Inflammatory macrophage treated with lipopolysaccharide for 4 hours (primary cell): ENCODE data around the gene ESCO1.
"Not testable (repeated sequence)": the region's sequence is repeated elsewhere in the genome, so short reads cannot be mapped to it uniquely, and the experiment has no call there.

Experiments
- DNase-seq: peaks from one replicate; pipeline ENCODE4 v3.0.0-alpha.2; 2020

ESCO1 gene, protein sequence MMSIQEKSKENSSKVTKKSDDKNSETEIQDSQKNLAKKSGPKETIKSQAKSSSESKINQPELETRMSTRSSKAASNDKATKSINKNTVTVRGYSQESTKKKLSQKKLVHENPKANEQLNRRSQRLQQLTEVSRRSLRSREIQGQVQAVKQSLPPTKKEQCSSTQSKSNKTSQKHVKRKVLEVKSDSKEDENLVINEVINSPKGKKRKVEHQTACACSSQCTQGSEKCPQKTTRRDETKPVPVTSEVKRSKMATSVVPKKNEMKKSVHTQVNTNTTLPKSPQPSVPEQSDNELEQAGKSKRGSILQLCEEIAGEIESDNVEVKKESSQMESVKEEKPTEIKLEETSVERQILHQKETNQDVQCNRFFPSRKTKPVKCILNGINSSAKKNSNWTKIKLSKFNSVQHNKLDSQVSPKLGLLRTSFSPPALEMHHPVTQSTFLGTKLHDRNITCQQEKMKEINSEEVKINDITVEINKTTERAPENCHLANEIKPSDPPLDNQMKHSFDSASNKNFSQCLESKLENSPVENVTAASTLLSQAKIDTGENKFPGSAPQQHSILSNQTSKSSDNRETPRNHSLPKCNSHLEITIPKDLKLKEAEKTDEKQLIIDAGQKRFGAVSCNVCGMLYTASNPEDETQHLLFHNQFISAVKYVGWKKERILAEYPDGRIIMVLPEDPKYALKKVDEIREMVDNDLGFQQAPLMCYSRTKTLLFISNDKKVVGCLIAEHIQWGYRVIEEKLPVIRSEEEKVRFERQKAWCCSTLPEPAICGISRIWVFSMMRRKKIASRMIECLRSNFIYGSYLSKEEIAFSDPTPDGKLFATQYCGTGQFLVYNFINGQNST

DNA sequence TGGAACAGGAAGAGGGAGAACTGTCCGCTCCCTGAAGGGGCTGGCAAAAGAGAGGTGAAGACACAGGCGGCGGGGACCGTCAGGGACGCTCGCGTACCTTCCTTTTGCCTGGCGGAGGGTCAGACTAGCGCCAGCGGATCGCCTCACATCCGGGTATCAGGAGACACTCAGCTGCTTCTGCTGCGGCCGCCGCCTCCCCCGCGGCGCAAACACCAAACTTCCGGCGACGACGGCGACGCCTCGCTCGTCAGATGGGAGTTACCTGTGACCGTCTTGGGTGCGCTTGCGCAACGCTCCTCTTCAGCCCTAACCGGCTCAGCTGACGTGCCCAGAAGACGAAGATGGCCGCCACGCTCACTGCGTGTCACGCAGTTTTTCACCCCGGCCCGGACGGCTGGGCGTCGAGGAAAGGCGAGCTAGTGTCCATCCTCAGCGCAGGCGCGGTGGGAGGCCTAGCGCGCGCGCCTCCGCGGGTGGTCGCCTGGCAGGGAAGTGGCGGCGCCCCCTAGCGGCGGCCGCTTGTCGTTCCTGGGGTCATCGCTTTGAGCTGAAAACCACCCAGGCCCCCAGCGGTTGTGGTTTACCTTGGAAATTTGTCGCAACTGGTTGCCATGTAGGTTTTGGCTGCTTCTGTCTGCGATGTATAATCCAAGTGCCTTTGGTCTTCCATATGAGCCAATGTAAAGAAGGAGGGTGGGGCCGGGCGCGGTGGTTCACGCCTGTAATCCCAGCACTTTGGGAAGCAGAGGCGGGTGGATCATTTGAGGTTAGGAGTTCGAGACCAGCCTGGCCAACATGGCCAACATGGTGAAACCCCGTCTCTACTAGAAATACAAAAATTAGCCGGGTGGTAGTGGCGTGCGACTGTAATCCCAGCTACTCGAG is at the start of gene ESCO1:
ESCO1 (minus strand) TSS at position 179 of the 885 bp plus-strand sequence. CDS start 25,861 bp downstream, outside the sequence.
- peak; percentile 97 for DNase-seq

GRCh38 chr18:21640375-21640774 is 39.9 kb upstream of the ESCO1 start:
- DNase-seq = not testable (repeated sequence)

DNA sequence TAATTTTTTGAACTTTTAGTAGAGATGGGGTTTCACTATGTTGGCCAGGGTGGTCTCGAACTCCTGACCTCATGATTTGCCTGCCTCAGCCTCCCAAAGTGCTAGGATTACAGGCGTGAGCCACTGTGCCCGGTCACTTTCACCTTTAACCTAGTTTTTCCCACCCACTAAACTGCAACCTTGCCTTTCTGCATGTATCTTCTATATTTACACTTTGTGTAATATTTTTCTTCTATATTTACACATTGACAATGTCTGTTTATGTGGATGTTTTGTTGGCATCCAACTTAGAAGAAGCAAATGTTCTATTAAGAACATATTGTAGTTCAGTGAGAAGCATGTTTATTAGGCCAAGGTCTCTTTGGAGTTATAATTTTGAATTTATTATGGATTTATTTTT is 38.3 kb upstream of the ESCO1 start:
- DNase-seq = no peak

GRCh38 chr18:21636769-21637168 is 36.3 kb upstream of the ESCO1 start:
- no peak for DNase-seq

- DNase-seq = no peak
These were observed 34.2 kb upstream of the ESCO1 start for GRCh38 chr18:21634588-21635199.

DNA sequence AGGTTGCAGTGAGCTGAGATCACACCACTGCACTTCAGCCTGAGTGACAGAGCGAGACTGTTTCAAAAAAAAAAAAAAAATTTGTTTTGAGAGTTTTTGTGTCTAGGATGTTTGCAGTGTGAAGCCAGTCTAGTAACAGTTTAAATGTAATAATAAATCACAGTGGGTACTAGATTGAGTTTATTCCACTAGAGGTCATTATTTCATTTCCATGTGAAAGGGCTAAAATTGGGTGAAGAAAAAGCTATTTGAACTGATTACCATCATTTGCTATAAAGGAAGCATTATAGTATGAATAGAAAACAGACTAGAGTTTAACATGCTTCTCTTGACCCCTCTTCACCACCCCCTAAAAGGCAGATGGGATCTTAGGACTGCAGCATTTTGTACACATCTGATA is 31.9 kb upstream of the ESCO1 start:
- no peak for DNase-seq

- DNase-seq = no peak
These were observed 28.8 kb upstream of the ESCO1 start for GRCh38 chr18:21629089-21629832.

- not testable (repeated sequence) for DNase-seq
These were observed 21.1 kb upstream of the ESCO1 start for GRCh38 chr18:21621640-21622039.

DNA sequence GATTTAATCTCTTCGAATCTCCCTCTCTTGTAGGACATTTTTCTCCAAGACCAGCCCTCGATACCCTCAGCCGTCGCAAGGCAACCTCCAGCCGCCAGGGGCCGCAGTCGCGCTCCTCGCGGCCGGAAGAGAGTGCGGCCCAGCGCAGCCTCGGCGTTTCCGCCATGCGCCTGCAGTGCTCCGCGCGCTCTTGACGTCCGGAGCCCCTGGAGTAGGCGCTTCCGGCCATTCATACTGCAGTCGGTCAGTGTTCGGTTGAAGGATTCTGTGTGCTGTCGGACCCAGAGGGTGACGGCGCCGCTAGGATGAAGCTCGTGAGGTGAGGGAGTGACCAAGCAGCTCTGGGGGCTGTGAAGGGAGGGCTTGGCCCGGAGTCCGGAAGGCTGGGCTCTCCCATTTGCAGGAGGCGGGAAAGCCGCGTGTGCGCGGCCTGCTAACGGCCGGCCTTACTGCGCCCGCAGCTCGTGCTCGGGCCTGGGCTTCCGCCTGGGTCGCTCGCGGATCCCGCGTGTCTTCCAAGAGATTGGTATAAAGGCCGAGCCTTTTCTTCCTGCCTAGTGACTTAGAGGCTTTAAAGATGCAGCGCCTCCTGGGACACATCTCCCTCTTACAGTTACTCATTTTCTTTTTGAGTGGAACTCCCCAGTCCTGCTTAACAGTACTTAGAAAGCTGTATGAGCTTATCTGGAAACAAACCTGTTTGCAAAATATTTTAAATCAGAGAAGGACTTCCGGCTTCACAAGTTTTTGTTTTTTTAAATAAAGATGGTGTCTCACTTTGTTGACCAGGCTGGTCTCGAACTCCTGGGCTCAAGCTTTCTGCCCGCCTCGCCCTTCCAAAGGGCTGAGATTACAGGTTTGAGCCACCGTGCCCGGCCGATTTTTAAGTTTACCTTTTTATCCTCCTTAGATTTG is 11.9 kb upstream of the ESCO1 start, which contains the start of gene SNRPD1:
SNRPD1 (plus strand) TSS at position 190 of the 915 bp plus-strand sequence; CDS start at position 306, 116 bp downstream.
- peak; percentile 92 for DNase-seq

DNA sequence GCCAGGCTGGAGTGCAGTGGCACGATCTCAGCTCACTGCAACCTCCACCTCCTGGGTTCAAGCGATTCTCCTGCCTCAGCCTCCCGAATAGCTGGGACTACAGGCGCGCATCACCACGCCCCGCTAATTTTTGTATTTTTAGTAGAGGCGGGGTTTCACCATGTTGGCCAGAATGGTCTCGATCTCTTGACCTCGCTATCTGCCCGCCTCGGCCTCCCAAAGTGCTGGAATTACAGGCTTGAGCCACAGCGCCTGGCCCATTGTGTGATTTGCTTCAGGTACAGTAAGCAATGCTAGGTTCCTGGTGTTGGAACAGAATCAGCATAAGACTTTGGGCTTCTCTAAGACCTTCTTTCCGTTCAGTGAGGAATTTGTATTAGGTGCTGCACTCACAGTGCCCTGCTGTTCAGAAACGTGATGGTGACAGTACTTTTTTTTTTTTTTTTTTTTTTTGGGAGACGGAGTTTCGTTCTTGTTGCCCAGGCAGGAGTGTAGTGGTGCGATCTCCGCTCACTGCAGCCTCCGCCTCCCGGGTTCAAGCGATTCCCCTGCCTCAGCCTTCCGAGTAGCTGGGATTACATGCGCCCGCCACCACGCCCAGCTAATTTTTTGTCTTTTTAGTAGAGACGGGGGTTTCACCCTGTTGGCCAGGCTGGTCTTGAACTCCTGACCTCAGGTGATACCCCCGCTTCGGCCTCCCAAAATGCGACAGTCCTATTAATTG is 11.1 kb upstream of the ESCO1 start:
- DNase-seq = not testable (repeated sequence)

DNA sequence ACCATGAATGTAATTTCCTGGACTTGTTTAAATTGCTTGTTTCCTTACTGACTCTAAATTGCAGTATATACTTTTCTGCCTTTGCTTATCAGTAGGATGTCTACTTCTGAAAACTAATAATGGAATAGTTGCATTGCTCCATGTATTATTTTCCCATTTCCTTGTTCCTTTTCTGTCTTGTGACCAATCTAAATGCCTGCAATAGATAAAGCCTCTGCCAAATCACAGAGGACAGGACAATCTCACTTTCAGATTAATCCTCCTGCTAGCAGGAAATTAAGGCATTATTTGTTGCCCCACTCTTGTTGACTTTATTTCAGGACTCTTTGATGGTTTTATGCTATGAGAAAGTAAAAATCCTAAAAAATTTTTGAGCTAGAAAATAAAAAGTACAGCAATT is 4.7 kb upstream of the ESCO1 start:
- peak; percentile 18 for DNase-seq

- peak; percentile 64 for DNase-seq
These were observed 4.2 kb upstream of the ESCO1 start for GRCh38 chr18:21604671-21605070.

- peak; percentile 79 for DNase-seq
These were observed 1.7 kb upstream of the ESCO1 start for GRCh38 chr18:21602299-21602587.

- DNase-seq = peak; percentile 37
These were observed 649 bp downstream of the ESCO1 start for GRCh38 chr18:21599585-21600525.

- peak; percentile 22 for DNase-seq
These were observed 1.5 kb downstream of the ESCO1 start for GRCh38 chr18:21598726-21599584.

DNA sequence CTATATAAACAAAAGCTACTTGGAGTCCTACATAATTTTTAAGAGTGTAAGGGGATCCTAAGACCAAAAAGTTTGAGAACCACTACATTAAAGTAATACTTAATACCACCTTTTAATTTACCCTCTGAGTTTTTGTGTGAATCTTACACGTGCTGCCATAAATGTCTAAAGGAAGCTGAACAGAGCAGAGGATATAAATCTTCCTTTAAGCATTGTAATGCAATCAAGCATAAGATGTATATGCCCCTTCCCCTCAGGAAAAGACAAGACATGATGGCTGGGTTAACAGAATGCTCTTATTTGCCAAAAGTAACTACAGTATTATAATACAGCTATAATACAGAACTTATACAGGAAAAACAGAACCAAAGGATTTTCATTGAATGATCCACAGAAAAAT is 2.9 kb downstream of the ESCO1 start:
- DNase-seq = no peak

DNA sequence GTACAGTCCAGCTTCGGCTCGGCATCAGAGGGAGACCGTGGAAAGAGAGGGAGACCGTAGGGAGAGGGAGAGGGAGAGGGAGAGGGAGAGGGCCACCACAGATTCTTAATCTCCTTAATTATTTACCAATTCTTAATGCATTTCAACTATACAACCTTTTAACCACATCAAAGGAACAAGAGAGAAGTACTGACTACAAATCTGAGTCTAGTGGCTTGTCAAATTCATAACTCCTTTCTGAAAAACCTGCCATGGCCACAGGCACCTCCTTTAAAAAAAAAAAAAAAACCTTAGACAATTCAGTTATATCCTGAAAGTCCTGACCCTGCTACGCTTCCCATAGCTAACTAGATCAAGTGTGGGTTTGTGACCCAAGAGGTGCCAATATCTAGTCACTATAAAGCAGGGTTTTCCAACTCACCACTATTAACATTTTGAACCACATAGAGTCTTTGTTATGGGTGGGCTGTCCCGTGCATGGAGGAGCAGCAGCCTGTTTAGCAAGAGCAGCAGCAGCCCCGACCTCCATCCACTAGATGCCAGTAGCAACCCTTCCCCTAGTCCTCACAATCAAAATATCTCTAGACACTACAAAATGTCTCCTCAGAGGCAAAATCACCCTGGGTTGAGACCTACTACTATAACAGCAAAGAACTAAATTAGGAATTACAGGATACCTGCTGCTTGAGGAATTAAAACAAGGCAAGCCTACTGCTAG is 6.8 kb downstream of the ESCO1 start:
- DNase-seq = no peak
